Nasal cavity respiratory epithelium epithelial cell of viscerocranial mucosa (primary cell): Measurements from ENCODE around the gene LEPROT. TPM values are rescaled to one million over a fixed set of nuclear protein-coding genes. Genes with fewer than 3 reads are reported as not detected.

ENCODE experiments used
- total RNA-seq: library from RNA; depleted of rRNA; stranded (reverse); fragments of >200 nt; gene quantifications from 2 replicates; pipeline ENCODE4 v1.2.3, GENCODE V29; 2014

The LEPROT gene
- 37.6 and 47.5 TPM in 2 replicates for total RNA-seq

DNA sequence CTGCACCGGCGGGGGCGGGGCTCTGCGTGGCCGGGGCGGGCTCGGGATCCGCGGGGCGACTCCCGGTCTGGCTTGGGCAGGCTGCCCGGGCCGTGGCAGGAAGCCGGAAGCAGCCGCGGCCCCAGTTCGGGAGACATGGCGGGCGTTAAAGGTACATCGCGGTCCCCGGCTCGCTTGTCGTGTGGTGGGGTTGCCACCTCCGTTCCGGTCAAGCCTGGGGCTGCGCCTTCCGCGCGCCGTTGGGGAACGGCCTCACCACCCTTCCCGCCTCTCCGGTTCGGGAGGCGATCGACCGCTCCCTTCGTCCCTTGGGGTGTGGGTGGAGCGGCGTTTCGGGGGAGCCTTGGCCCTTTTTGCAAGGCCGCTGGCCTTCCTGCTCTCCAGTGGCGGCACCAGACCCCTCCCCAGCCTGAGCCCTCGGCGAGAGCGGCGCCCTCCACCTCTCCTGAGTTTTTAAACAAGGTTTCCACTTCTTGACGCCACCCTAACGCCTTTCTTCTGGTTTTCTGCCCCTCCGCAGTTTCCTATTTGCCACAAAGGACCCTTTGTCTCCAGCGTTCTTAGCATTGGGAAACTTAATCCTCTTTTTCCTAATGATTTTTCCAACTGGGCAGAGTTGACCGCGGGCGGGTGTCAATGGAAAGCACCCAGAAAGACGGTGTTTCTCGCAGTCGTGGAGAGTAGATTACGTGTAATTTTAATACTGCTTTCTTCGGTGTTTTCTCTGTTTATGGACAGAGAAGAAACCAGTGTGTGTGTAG is at the start of gene LEPROT, which contains the start of gene LEPR:
Gene LEPROT, plus strand, starts transcription at position 79 of the 761 bp plus-strand sequence. Its CDS starts 57 bp downstream, at position 136.
Gene LEPR, plus strand, starts transcription at position 79 of the 761 bp plus-strand sequence. CDS start 144,898 bp downstream, outside the sequence.

Other genes starting within 250 kb of the LEPROT start
- 3.8 TPM in 2 replicates for gene DNAJC6, start 111.1 kb upstream of the LEPROT start, total RNA-seq
- gene LEPR, start within 50 bp of the LEPROT start, total RNA-seq: 10.9 and 18.3 TPM in 2 replicates